Keratinocyte (primary cell): ENCODE results near the gene CRHR2. TPM values are rescaled to one million over a fixed set of nuclear protein-coding genes. Genes with fewer than 3 reads are reported as not detected.

Source experiments
- DNase-seq: peaks from one replicate; pipeline ENCODE4 v3.0.0-alpha.2; 2011; ENCODE audit warnings: low read depth, missing footprints, low spot score
- FAIRE-seq: peaks from 2 replicates; lab custom pipeline; 2011; peaks lifted over from hg19 to GRCh38; lab: Jason Lieb, UNC
- H2AFZ ChIP-seq: 2 replicates; pipeline ENCODE4 v1.6.0; 2012; ENCODE audit warnings: low read length, control low read depth, inconsistent platforms; ENCODE audit not compliant: control insufficient read depth
- H3K27ac ChIP-seq: 2 replicates; pipeline ENCODE4 v1.5.1; 2011; ENCODE audit warnings: low read length; ENCODE audit not compliant: control insufficient read depth, insufficient read depth
- H3K27me3 ChIP-seq: 3 replicates; pipeline ENCODE4 v1.6.0; 2011; ENCODE audit warnings: low read length; ENCODE audit not compliant: control insufficient read depth, insufficient read depth; ENCODE audit errors: extremely low read depth
- H3K36me3 ChIP-seq, 2 experiments: 2 replicates in 1 of 2; 3 replicates in 1 of 2; pipeline ENCODE4 v1.5.1; 2011; ENCODE audit warnings: low read length in 2 of 2, mild to moderate bottlenecking in 1 of 2; ENCODE audit not compliant: control insufficient read depth in 2 of 2, insufficient read depth in 2 of 2; ENCODE audit errors: extremely low read depth in 1 of 2
- H3K4me1 ChIP-seq: 3 replicates; pipeline ENCODE4 v1.5.1; 2011; ENCODE audit warnings: low read length; ENCODE audit not compliant: control insufficient read depth, insufficient read depth; ENCODE audit errors: extremely low read depth
- H3K4me2 ChIP-seq: 3 replicates; pipeline ENCODE4 v1.6.0; 2011; ENCODE audit warnings: low read depth, low read length; ENCODE audit not compliant: control insufficient read depth, insufficient read depth; ENCODE audit errors: extremely low read depth
- H3K4me3 ChIP-seq, 3 experiments: fragments of 200-600 bp in 1 of 3; sonication (generic) in 1 of 3; 2 replicates in 2 of 3; 3 replicates in 1 of 3; pipeline ENCODE4 v1.5.1; 2011 to 2016; ENCODE audit warnings: low read length in 3 of 3, mild to moderate bottlenecking in 3 of 3, control low read depth in 2 of 3, inconsistent platforms in 1 of 3, low read depth in 1 of 3, mixed read lengths in 1 of 3, mixed run types in 1 of 3, moderate library complexity in 1 of 3; ENCODE audit not compliant: control insufficient read depth in 2 of 3, insufficient read depth in 2 of 3; ENCODE audit errors: extremely low read depth in 1 of 3
- H3K79me2 ChIP-seq: 2 replicates; pipeline ENCODE4 v1.6.0; 2012; ENCODE audit warnings: low read length; ENCODE audit not compliant: control insufficient read depth, insufficient read depth
- H3K9ac ChIP-seq: 3 replicates; pipeline ENCODE4 v1.6.0; 2011; ENCODE audit warnings: low read length; ENCODE audit not compliant: control insufficient read depth, insufficient read depth; ENCODE audit errors: extremely low read depth
- H3K9me1 ChIP-seq: 3 replicates; pipeline ENCODE4 v1.6.0; 2011; ENCODE audit warnings: low read length; ENCODE audit not compliant: control insufficient read depth, insufficient read depth; ENCODE audit errors: extremely low read depth
- H3K9me3 ChIP-seq: 2 replicates; pipeline ENCODE4 v1.5.1; 2012; ENCODE audit warnings: low read depth, low read length; ENCODE audit not compliant: control insufficient read depth
- H4K20me1 ChIP-seq: 3 replicates; pipeline ENCODE4 v1.6.0; 2011; ENCODE audit warnings: low read length; ENCODE audit not compliant: control insufficient read depth, insufficient read depth; ENCODE audit errors: extremely low read depth
- CTCF ChIP-seq, 3 experiments: IDR thresholded peaks in 1 of 3; conservative IDR thresholded peaks in 1 of 3; optimal IDR thresholded peaks in 1 of 3; 2 replicates in 2 of 3; 3 replicates in 1 of 3; pipeline versions ENCODE3 to v1.5.1; 2011; ENCODE audit warnings: low read length in 3 of 3, mild to moderate bottlenecking in 3 of 3, moderate library complexity in 2 of 3, control low read depth in 1 of 3, inconsistent platforms in 1 of 3; ENCODE audit not compliant: insufficient read depth in 2 of 3; ENCODE audit errors: extremely low read depth in 1 of 3
- EZH2 ChIP-seq: IDR thresholded peaks from one replicate; pipeline ENCODE4 v1.6.1; 2012; ENCODE audit warnings: inconsistent platforms, mild to moderate bottlenecking, low read length, moderate library complexity
- dilution Hi-C: fragments of 300-500 bp; cut with MboI; formaldehyde crosslinking; loops from one replicate; pipeline ENCODE4 v1.7.0; 2020; ENCODE audit warnings: low sequenced_read_pairs; ENCODE audit not compliant: extremely low pct_ligation_motif_present
- polyA plus RNA-seq, 5 experiments: library from polyadenylated mRNA; depleted of rRNA in 3 of 5; stranded (reverse) in 3 of 5; stranded (forward) in 1 of 5; unstranded in 1 of 5; fragments of >200 nt; gene quantifications; 1 replicate in 1 of 5; 2 replicates in 3 of 5; 3 replicates in 1 of 5; pipeline versions ENCODE4 v1.2.1 to v1.2.3, GENCODE V29; 2011 to 2012; ENCODE audit warnings: missing spikeins in 2 of 5, low read depth in 1 of 5, low replicate concordance in 1 of 5

CRHR2 gene
- polyA plus RNA-seq, 1 donor (not counting 4 experiments of a cell fraction or from before 2014, with no cell fraction given), result not detected

GRCh38 chr7:30713392-30713791 is 31.1 kb upstream of the CRHR2 start:
- dilution Hi-C loops, result no loop called here
- Histone ChIP-seq H3K79me2 (no peaks in the 10 kb centered on the region), H3K9me3 (no peaks in the 10 kb centered on the region), H4K20me1 (no peaks in the 10 kb centered on the region), H3K4me2 (no peak overlapping the region), H3K4me3 (no peak overlapping the region), H3K4me1 (peaks cover 3% of the 10 kb centered on the region), H2AFZ (no peak overlapping the region), H3K27ac (no peak overlapping the region), H3K27me3 (no peaks in the 10 kb centered on the region), H3K36me3 (no peaks in the 10 kb centered on the region), H3K9me1 (no peaks in the 10 kb centered on the region), H3K9ac (no peak overlapping the region)
- FAIRE-seq (no peak), DNase-seq (no peak)
- TF ChIP-seq EZH2 (no peak), CTCF (optimal IDR thresholded peaks at IDR 0.05 in 1 of 3, IDR thresholded peaks at IDR 0.05 in 1 of 3, conservative IDR thresholded peaks at IDR 0.05 in 1 of 3; ENCODE audit: extremely low read depth in 1 of 3, insufficient read depth in 2 of 3, low read length in 3 of 3) (no peak)

GRCh38 chr7:30710669-30711068 is 28.4 kb upstream of the CRHR2 start:
- DNase-seq, result no peak
- Histone ChIP-seq H3K9me3 (no peaks in the 10 kb centered on the region), H3K9ac (no peak overlapping the region), H3K27me3 (peaks cover 10% of the 10 kb centered on the region), H3K27ac (no peak overlapping the region), H3K36me3 (no peaks in the 10 kb centered on the region), H3K9me1 (no peaks in the 10 kb centered on the region), H4K20me1 (no peaks in the 10 kb centered on the region), H3K4me2 (no peak overlapping the region), H3K4me1 (no peaks in the 10 kb centered on the region), H3K4me3 (no peak overlapping the region), H2AFZ (no peak overlapping the region), H3K79me2 (no peaks in the 10 kb centered on the region)
- dilution Hi-C loops, result no loop called here
- TF ChIP-seq EZH2, result no peak
- TF ChIP-seq CTCF (optimal IDR thresholded peaks at IDR 0.05 in 1 of 3, IDR thresholded peaks at IDR 0.05 in 1 of 3, conservative IDR thresholded peaks at IDR 0.05 in 1 of 3; ENCODE audit: extremely low read depth in 1 of 3, insufficient read depth in 2 of 3, low read length in 3 of 3), result no peak
- FAIRE-seq, result no peak
